Panc1 (cell line): ENCODE measurements around the gene FYN.

ENCODE experiments used
- POLR2AphosphoS5 ChIP-seq: IDR thresholded peaks from 2 replicates; pipeline ENCODE4 v1.6.1; 2012; ENCODE audit warnings: mild to moderate bottlenecking, low read depth, low read length, moderate library complexity
- TF ChIP-seq, protein P1 (sequence below): fragments of 450-650 bp; IDR thresholded peaks from 2 replicates; pipeline ENCODE4 v1.5.1; 2017; ENCODE audit warnings: mild to moderate bottlenecking

DNA sequence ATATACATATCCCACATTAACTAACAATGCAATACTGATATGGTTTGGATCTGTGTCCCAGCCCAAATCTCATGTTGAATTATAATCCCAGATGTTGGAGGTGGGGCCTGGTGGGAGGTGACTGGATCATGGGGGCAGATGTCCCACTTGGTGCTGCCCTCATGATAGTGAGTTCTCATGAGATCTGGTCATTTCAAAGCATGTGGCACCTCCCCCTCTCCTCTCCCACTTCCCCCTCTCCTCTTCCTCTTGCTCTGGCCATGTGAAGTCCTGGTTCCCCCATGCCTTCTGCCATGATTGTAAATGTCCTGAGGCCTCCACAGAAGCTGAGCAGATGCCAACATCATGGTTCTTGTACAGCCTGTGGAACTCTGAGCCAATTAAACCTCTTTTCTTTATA lies 71.2 kb downstream of the FYN start:
- TF ChIP-seq, protein P1, sequence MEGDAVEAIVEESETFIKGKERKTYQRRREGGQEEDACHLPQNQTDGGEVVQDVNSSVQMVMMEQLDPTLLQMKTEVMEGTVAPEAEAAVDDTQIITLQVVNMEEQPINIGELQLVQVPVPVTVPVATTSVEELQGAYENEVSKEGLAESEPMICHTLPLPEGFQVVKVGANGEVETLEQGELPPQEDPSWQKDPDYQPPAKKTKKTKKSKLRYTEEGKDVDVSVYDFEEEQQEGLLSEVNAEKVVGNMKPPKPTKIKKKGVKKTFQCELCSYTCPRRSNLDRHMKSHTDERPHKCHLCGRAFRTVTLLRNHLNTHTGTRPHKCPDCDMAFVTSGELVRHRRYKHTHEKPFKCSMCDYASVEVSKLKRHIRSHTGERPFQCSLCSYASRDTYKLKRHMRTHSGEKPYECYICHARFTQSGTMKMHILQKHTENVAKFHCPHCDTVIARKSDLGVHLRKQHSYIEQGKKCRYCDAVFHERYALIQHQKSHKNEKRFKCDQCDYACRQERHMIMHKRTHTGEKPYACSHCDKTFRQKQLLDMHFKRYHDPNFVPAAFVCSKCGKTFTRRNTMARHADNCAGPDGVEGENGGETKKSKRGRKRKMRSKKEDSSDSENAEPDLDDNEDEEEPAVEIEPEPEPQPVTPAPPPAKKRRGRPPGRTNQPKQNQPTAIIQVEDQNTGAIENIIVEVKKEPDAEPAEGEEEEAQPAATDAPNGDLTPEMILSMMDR: no peak
- no peak for TF ChIP-seq POLR2AphosphoS5
